ENCODE measurements around the gene HYI. TPM values are rescaled to one million over a fixed set of nuclear protein-coding genes. Genes with fewer than 3 reads are reported as not detected.

The HYI gene
- total RNA-seq, 4 donors from 2014 or later, result 7.0 to 30.9 (median 14.7) TPM

- Histone ChIP-seq H3K36me3 (peaks cover 53 to 100% (median 78%) of the 10 kb centered on the region in 3 donors), H3K9me3 (no peaks in the 10 kb centered on the region), H3K27me3 (no peaks in the 10 kb centered on the region), H3K4me3 (no peak overlapping the region), H3K27ac (no peak overlapping the region), H3K4me1 (no peaks in the 10 kb centered on the region)
- no peak for DNase-seq
- TF ChIP-seq POLR2A (IDR thresholded peaks at IDR 0.05) (no peak), CTCF (IDR thresholded peaks at IDR 0.05) (no peak)
- WGBS, 2 donors, result 91 to 95% methylated on average over 9 to 13 of the region's 13 CpGs
- intact Hi-C loops (cut with DNase I), result no loop called here
These were observed 9.4 kb downstream of the HYI start for GRCh38 chr1:43444151-43444828.

DNA sequence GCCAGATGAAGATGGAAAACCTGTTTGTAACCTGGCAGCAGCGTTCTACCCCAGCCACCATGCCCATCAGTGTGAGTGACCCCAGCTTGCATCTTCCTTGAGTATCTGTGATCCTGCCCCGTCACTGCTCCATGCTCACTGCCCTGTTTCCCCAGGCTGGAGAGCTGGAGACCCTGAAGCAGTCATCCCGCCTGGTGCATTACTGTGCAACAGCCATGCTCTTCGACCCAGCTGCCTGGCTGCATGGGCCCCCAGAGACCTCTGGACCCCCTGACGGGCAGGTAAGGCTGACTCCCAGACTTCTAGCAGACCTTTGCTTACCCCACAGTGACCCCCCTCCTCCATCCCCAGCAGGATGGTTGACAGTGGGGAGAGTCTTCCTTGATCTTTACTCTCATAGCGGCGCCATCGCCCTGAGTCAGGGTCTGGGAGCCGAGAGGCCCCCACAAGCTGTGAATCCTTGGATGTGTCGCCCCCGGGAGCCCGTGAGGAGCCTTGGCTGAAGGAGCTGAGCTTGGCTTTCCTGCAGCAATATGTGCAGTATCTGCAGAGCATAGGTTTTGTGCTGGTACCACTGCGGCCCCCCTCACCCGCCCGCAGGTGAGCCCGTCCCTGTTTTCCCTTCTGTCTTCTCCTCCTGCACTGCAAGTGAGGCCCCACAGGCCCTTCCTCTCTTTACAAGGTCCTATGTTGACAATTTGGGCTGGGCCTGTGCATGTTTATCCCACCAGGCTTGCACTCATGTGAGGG is 10.4 kb downstream of the HYI start:
- no peaks in the 10 kb centered on the region for H3K9me3 ChIP-seq
- no peaks in the 10 kb centered on the region for H3K4me1 ChIP-seq
- no peaks in the 10 kb centered on the region for H3K27me3 ChIP-seq
- no peak for DNase-seq
- intact Hi-C loops (cut with DNase I), result no loop called here
- WGBS, 2 donors, result 95 to 97% methylated on average over 6 to 8 of the region's 16 CpGs
- no peak overlapping the region for H3K27ac ChIP-seq
- H3K36me3 ChIP-seq, result peaks cover 54 to 100% (median 69%) of the 10 kb centered on the region in 3 donors
- TF ChIP-seq CTCF (IDR thresholded peaks at IDR 0.05) (no peak), POLR2A (IDR thresholded peaks at IDR 0.05) (no peak)
- H3K4me3 ChIP-seq, result no peak overlapping the region

- TF ChIP-seq POLR2A (IDR thresholded peaks at IDR 0.05) (no peak), CTCF (IDR thresholded peaks at IDR 0.05) (no peak)
- 85 to 94% methylated on average over 3 to 4 of the region's 12 CpGs for WGBS, 2 donors
These were observed 11.0 kb downstream of the HYI start for GRCh38 chr1:43442756-43443155.

DNA sequence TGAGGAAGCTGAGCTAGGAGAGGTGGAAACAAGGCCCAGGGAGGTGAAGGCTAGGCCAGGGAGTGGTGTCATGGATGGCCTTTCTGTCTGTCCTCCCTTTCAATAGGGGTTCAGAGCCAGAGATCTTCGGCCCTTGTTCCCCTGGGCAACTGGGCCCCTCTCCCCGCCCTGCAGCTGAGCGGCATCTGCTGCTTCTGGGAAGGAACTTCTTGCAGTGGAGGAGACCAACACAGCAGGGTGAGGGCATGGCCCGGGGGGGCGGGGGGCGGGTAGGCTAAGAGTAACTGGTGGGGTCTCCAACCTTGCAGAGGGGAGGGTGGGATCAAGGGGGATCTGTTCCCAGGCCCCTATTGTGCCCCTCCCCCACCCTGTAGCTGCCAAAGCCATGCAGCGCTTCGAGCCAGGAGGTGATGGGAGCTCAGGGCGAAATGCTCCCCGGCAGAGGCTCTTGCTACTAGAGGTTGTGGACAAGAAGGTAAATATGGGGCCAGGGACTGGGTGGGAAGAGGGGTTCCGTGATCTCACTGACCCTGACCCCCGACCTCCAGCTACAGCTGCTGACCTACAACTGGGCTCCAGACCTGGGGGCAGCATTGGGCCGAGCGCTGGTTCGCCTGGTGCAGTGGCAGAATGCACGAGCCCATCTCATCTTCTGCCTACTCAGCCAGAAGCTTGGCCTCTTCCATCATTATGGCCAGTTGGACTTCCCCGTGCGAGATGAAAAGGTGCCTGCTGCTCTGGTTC is 11.7 kb downstream of the HYI start:
- no peak for DNase-seq

More at GRCh38 chr1:43442756-43443155, 11.0 kb downstream of the HYI start:
- H3K36me3 ChIP-seq, result peaks cover 49 to 100% (median 63%) of the 10 kb centered on the region in 3 donors
- no peak overlapping the region for H3K4me3 ChIP-seq
- H3K27me3 ChIP-seq, result no peaks in the 10 kb centered on the region
- no peaks in the 10 kb centered on the region for H3K9me3 ChIP-seq
- no peaks in the 10 kb centered on the region for H3K4me1 ChIP-seq
- intact Hi-C loops (cut with DNase I), result no loop called here
- no peak for DNase-seq
- H3K27ac ChIP-seq, result no peak overlapping the region

More for the DNA sequence above, 11.7 kb downstream of the HYI start:
- Histone ChIP-seq H3K4me3 (no peak overlapping the region), H3K27me3 (no peaks in the 10 kb centered on the region), H3K4me1 (peaks cover 0 to 2% (median 0%) of the 10 kb centered on the region in 3 donors), H3K9me3 (no peaks in the 10 kb centered on the region), H3K27ac (no peak overlapping the region), H3K36me3 (peaks cover 49 to 100% (median 56%) of the 10 kb centered on the region in 3 donors)
- TF ChIP-seq CTCF (IDR thresholded peaks at IDR 0.05) (no peak), POLR2A (IDR thresholded peaks at IDR 0.05) (no peak)
- intact Hi-C loops (cut with DNase I), result no loop called here
- WGBS, 2 donors, result 95 to 100% methylated on average over 2 to 8 of the region's 18 CpGs
